DND-41 (cell line): ENCODE data around the gene GLP2R.
"Not testable (repeated sequence)": the region's sequence is repeated elsewhere in the genome, so short reads cannot be mapped to it uniquely, and the experiment has no call there.

Experiments
- ATAC-seq: fragments of 200-7000 bp; cut with Tn5 transposase; 3 replicates; pipeline ENCODE4 v1.9.1; 2021; ENCODE audit warnings: low read depth; ENCODE audit not compliant: insufficient read depth
- DNase-seq: peaks from one replicate; pipeline ENCODE4 v3.0.0-alpha.2; 2020
- H2AFZ ChIP-seq: 2 replicates; pipeline ENCODE4 v1.6.0; 2012; ENCODE audit warnings: low read depth, low read length
- H3K27ac ChIP-seq: 2 replicates; pipeline ENCODE4 v1.5.1; 2012; ENCODE audit warnings: low read length, inconsistent platforms
- H3K27me3 ChIP-seq: fragments of 200-600 bp; sonication (generic); 2 replicates; pipeline ENCODE4 v1.6.0; 2012; ENCODE audit warnings: low read length, mild to moderate bottlenecking, inconsistent platforms; ENCODE audit not compliant: insufficient read depth, poor library complexity
- H3K36me3 ChIP-seq: 2 replicates; pipeline ENCODE4 v1.5.1; 2012; ENCODE audit warnings: low read length, inconsistent platforms; ENCODE audit not compliant: insufficient read depth
- H3K4me1 ChIP-seq: 2 replicates; pipeline ENCODE4 v1.5.1; 2012; ENCODE audit warnings: mild to moderate bottlenecking, low read length; ENCODE audit not compliant: insufficient read depth
- H3K4me2 ChIP-seq: 2 replicates; pipeline ENCODE4 v1.6.0; 2012; ENCODE audit warnings: mild to moderate bottlenecking, moderate library complexity, low read length, inconsistent platforms; ENCODE audit not compliant: insufficient read depth
- H3K4me3 ChIP-seq, 2 experiments: fragments of 200-600 bp in 1 of 2; shearing (Covaris generic) in 1 of 2; 2 replicates each; pipeline ENCODE4 v1.5.1; 2012 to 2016; ENCODE audit warnings: inconsistent platforms in 2 of 2, low read length in 2 of 2, mild to moderate bottlenecking in 2 of 2, low read depth in 1 of 2, moderate library complexity in 1 of 2
- H3K79me2 ChIP-seq: 2 replicates; pipeline ENCODE4 v1.6.0; 2012; ENCODE audit warnings: low read length, inconsistent platforms; ENCODE audit not compliant: insufficient read depth
- H3K9ac ChIP-seq: 2 replicates; pipeline ENCODE4 v1.6.0; 2012; ENCODE audit warnings: low read depth, mild to moderate bottlenecking, inconsistent platforms, low read length, moderate library complexity
- H3K9me3 ChIP-seq: 2 replicates; pipeline ENCODE4 v1.5.1; 2012; ENCODE audit warnings: low read length, moderate library complexity, mild to moderate bottlenecking, inconsistent platforms; ENCODE audit not compliant: insufficient read depth, severe bottlenecking
- H4K20me1 ChIP-seq: 2 replicates; pipeline ENCODE4 v1.6.0; 2012; ENCODE audit warnings: low read length; ENCODE audit not compliant: insufficient read depth
- EZH2 ChIP-seq: IDR thresholded peaks from 3 replicates; pipeline ENCODE4 v1.6.1; 2012; ENCODE audit warnings: borderline replicate concordance, low read depth, mild to moderate bottlenecking, moderate library complexity, low read length, inconsistent platforms; ENCODE audit not compliant: severe bottlenecking
- TF ChIP-seq, protein P1 (sequence below): IDR thresholded peaks from 2 replicates; pipeline ENCODE4 v1.5.1; 2012; ENCODE audit warnings: borderline replicate concordance, low read length, moderate library complexity, mild to moderate bottlenecking; ENCODE audit not compliant: poor library complexity, severe bottlenecking; ENCODE audit errors: extremely low read depth

Gene GLP2R

DNA sequence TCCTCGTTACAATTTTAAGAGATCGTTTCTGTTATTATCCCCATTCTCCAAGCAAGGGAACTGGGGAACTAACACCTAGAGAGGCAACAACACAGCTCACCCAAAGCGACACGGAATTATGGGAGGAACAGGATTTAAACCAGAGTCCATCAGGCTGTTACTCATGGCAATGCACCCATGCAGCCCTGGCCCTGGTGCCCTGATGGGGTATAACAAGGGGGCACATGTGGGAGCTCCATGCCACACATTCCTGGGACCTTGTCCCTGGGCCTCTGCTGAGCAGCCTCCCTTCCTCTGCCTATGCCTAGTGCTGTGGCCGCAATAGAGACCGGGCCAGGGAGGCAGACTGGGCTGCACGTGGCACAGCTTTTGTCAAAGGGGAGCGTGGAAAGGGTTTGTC is 92.6 kb downstream of the GLP2R start:
- Histone ChIP-seq H3K4me1 (no peaks in the 10 kb centered on the region), H4K20me1 (no peaks in the 10 kb centered on the region), H3K9ac (no peak overlapping the region), H3K27me3 (no peaks in the 10 kb centered on the region), H3K4me2 (no peak overlapping the region), H3K9me3 (no peaks in the 10 kb centered on the region), H2AFZ (no peak overlapping the region), H3K79me2 (no peaks in the 10 kb centered on the region), H3K27ac (no peak overlapping the region), H3K36me3 (peaks cover 13% of the 10 kb centered on the region; the same call in 1 of the 2 replicates), H3K4me3 (no peak overlapping the region)
- TF ChIP-seq, protein P1, sequence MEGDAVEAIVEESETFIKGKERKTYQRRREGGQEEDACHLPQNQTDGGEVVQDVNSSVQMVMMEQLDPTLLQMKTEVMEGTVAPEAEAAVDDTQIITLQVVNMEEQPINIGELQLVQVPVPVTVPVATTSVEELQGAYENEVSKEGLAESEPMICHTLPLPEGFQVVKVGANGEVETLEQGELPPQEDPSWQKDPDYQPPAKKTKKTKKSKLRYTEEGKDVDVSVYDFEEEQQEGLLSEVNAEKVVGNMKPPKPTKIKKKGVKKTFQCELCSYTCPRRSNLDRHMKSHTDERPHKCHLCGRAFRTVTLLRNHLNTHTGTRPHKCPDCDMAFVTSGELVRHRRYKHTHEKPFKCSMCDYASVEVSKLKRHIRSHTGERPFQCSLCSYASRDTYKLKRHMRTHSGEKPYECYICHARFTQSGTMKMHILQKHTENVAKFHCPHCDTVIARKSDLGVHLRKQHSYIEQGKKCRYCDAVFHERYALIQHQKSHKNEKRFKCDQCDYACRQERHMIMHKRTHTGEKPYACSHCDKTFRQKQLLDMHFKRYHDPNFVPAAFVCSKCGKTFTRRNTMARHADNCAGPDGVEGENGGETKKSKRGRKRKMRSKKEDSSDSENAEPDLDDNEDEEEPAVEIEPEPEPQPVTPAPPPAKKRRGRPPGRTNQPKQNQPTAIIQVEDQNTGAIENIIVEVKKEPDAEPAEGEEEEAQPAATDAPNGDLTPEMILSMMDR: no peak
- TF ChIP-seq EZH2: no peak
- DNase-seq: no peak
- no peak for ATAC-seq

DNA sequence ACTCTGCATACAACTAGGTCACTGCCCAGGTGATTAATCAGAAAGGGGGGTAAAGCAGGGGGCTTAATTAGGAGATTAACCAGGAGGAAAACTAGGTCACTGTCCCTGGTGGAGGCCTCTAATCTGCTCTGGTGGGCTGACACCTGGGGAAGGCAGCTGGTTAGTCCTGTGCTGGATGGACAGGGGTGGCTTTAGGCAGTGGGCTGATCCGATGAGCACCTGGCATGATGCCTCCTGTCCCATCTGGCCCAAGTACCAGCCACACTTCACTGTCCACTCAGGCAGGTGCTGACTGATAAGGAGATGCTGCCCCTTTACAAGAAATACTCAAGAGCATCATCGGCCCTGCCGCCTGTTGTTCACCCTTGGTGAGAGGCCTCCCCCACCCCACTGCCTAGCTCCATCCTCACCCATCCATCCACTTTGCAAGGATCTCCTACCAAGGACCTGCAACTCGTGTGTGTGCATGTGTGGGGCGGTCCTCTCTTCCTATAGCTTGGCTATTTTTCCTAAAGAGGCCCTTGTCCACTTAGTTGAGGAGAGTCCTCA is 93.2 kb downstream of the GLP2R start:
- H3K36me3 ChIP-seq: peaks cover 13% of the 10 kb centered on the region; the same call in 1 of the 2 replicates
- ATAC-seq: no peak

DNA sequence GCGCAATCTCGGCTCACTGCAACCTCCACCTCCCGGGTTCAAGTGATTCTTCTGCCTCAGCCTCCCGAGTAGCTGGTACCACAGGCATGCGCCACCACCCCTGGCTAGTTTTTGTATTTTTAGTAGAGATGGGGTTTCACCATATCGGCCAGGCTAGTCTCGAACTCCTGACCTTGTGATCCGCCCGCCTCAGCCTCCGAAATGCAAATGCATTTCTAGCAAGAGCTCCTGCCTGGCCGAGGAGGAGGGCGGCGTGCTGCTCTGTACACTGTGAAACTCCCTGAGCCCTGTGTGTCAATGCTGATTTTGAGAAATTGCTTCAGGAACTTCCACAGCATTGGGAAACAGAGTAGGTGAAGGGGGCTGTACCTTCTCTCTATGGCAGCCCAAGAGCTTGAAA is 95.5 kb downstream of the GLP2R start:
- DNase-seq, H3K4me1 ChIP-seq, H3K27ac ChIP-seq, H3K9me3 ChIP-seq, H3K9ac ChIP-seq, ATAC-seq, H3K27me3 ChIP-seq, H2AFZ ChIP-seq, H3K79me2 ChIP-seq, H4K20me1 ChIP-seq, H3K4me3 ChIP-seq, H3K4me2 ChIP-seq: not testable (repeated sequence)
- H3K36me3 ChIP-seq: peaks cover 19% of the 10 kb centered on the region

More for the DNA sequence above, 93.2 kb downstream of the GLP2R start:
- H3K79me2 ChIP-seq: no peaks in the 10 kb centered on the region
- no peak for DNase-seq
- H3K27ac ChIP-seq: no peak overlapping the region
- no peak overlapping the region for H3K4me2 ChIP-seq
- no peak overlapping the region for H3K4me3 ChIP-seq
- no peaks in the 10 kb centered on the region for H3K4me1 ChIP-seq
- no peaks in the 10 kb centered on the region for H4K20me1 ChIP-seq
- H3K9ac ChIP-seq: no peak overlapping the region
- H2AFZ ChIP-seq: no peak overlapping the region
- TF ChIP-seq, protein P1: no peak
- no peaks in the 10 kb centered on the region for H3K27me3 ChIP-seq
- no peaks in the 10 kb centered on the region for H3K9me3 ChIP-seq

DNA sequence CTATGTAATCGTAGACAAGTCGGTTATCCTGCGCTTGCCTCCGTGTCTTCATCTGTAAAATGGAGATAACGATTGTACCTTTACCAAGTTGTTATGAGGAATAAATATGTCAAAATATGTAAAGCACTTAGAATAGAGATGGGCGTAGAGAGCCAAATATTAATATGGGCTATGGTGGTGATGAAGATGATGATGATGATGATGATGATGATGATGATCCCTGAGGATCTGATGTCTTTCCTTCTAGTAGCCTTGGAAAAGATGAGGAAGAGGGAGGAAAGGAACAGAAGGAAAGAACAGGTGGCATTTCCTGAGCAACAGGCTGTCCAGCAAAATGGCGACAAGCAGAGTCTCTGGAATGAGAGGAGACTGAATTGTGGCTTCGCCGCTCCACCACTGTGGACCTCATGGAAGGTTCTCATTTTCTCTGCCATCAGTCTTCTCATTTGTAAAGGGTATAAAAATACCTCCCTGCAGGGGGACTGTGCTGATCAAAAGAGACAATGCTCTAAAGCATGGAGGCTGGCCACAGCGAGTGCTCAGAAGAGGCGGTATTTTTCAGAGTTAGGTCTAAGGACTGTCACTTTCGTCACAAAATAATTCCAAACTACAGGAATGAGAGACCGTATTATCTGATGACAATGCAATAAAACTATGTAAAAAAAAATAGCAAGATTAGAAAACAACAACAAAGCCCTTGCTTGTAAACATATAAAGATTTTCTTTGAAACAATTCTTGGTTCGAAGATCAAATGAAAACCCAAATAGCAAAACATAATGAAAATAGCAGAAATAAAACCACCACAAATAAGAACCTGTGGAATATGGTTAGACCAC is 96.5 kb downstream of the GLP2R start:
- Histone ChIP-seq H3K36me3 (peaks cover 18% of the 10 kb centered on the region), H4K20me1 (peaks cover 8% of the 10 kb centered on the region; the same call in 1 of the 2 replicates), H3K4me1 (no peaks in the 10 kb centered on the region), H3K4me3 (no peak overlapping the region), H3K4me2 (no peak overlapping the region), H3K79me2 (no peaks in the 10 kb centered on the region), H3K27ac (no peak overlapping the region), H3K9ac (no peak overlapping the region), H2AFZ (no peak overlapping the region), H3K27me3 (no peaks in the 10 kb centered on the region), H3K9me3 (no peaks in the 10 kb centered on the region)
- no peak for ATAC-seq
- TF ChIP-seq, protein P1: no peak
- TF ChIP-seq EZH2: no peak
- no peak for DNase-seq
